Measurements from ENCODE around the gene DHRS9.

- TF ChIP-seq EZH2phosphoT487 (IDR thresholded peaks at IDR 0.05; ENCODE audit: insufficient read depth, low read depth): no peak
- TF ChIP-seq EZH2 (IDR thresholded peaks at IDR 0.05; ENCODE audit: insufficient read depth, poor library complexity, severe bottlenecking): no peak
These were observed 3.0 kb downstream of the DHRS9 start for GRCh38 chr2:169072163-169072925.
